GM21360 (cell line): ENCODE results near the gene MELK.

Experiments
- ATAC-seq: cut with Tn5 transposase; IDR thresholded peaks from one replicate; pipeline ENCODE4 v1.9.1; 2021; ENCODE audit warnings: mild to moderate bottlenecking, moderate library complexity; ENCODE audit not compliant: unreplicated experiment

MELK gene

GRCh38 chr9:36665921-36666431 is 93.3 kb downstream of the MELK start:
- no peak for ATAC-seq

DNA sequence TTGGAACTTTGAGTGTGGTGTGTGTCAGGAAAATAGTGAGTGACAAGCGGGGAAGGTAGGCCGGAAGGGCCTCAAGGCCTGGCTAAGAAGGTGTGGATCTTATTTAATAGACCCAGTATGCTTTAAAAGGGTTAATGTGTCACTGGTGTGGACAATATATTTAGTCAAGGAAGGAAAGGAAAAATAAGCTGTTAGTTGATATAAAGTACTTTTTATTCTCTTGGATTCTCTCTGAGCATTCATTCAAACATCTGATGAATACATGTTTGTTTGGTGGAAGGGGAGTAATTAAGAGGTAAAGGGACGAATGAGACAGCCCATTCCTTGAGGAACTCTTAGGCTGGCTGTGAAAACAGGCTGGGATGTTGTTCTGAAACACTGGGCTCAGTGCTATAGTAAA is 98.9 kb downstream of the MELK start:
- no peak for ATAC-seq

DNA sequence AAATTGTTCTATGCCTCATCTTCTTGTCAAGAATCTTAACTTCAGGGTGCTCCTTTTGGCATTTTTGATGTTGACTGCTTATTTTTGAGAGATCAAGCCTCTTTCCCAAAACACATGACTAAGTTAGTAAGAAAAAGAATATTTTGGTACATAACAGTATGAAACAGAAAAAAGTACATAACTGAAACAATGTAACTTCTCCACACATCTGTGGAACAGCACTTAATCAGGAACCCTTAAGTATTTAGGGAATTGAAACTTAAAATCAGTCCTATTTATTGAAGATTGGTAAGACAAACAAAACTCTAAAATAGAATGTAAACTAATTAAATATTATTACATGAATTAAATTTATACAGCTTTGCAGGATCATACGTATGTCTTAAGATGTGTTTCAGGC is 103.4 kb downstream of the MELK start:
- no peak for ATAC-seq

GRCh38 chr9:36676778-36677485 is 104.2 kb downstream of the MELK start:
- no peak for ATAC-seq

- no peak for ATAC-seq
These were observed 104.9 kb downstream of the MELK start for GRCh38 chr9:36677611-36678010.

- no peak for ATAC-seq
These were observed 107.0 kb downstream of the MELK start for GRCh38 chr9:36679710-36680109.

DNA sequence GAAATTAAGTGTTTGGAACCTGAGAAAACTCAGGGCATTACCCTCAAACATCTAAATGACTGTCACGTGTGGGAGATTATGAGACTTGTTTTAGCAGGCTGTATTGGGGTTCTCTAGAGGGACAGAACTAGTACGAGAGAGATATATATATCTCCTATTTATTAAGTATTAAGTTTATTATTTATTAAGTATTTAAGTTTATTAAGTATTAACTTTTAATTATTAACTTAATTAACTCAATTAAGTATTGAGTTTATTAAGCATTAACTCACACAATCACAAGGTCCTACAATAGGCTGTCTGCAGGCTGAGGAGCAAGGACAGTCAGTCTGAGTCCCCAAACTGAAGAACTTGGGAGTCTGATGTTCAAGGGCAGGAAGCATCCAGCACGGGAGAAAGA is 113.8 kb downstream of the MELK start:
- no peak for ATAC-seq

DNA sequence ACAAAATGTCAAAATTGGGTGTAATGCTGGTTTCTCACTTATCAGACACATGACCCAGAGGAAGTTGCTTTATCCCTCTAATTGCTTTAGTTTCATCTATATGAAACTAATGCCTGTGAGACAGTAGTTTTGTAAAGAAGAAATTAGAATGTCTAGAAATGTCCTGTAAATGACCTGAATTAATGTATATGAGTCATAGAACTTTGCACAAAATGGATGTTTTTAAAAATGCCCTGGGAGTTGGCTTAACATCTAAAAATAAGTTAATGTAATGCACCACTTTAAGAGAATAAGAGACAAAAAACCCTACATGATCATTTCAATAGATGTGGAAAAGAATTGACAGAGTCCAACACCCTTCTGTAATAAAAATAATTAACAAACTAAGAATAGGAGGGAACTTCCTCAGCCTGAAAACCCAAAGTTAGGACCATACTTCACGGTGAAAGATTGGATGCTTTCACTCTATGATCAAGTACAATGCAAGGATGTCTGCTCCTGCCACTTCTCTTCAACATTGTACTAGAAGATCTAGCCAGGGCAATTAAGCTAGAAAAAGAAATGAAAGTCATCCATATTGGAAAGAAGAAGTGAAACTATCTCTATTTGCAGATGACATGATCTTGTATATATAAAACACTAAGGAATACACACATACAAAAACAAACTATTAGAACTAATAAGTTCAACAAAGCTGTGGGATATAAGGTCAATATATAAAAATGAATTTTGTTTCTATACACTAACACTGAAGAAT is 117.9 kb downstream of the MELK start:
- ATAC-seq, result no peak

- ATAC-seq, result no peak
These were observed 119.0 kb downstream of the MELK start for GRCh38 chr9:36691671-36692070.

DNA sequence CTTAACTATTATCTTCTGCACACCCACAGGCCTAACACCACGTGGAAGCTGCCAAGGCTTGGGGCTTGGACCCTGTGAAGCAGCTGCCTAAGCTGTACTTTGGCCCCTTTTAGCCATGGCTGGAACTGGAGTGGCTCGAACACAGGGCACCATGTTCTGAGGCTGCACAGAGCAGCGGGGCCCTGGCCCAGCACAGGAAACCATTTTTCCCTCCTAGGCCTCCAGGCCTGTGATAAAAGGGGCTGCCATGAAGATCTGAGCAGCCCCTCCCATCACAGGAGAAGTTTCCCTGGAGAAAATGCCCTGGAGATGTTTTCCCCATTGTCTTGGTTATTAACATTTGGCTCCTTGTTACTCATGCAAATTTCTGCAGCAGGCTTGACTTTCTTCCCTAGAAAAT is 126.3 kb downstream of the MELK start:
- ATAC-seq, result no peak

DNA sequence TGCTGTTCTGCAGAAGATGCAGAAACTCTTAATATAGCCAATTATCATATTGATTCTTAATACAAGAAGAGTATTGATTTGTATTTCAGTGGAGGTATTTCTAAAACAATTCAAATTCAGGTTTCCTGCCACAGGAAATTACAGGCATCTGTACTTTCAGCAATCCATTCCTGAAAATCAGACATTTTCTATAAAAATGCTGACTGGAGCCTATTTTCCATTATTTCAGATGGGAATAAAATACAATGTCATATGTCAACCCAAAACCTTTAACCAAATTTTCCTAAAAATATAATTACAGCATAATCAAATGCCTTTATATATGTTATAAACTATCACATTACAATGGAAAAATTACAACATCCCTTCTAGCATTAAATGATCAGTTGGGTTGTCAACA is 131.5 kb downstream of the MELK start:
- ATAC-seq, result no peak

GRCh38 chr9:36713515-36714490 is 141.1 kb downstream of the MELK start:
- ATAC-seq, result no peak

DNA sequence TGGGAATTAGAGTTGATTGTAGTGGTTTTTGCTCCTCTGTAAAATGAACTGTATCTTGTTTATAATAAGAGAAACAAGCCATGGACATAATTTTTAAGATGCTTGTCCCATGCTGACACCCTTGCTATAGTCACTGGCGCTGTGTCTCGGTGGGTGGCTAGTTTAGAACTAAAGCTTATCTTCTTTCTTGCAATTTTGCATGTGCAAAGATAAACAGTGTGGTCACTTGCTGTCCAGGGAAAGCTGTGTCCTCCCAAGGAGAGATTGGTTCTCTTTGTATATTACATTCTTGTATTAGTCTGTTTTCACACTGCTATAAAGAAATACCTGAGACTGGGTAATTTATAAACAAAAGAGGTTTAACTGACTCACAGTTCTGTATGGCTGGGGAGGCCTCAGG is 143.8 kb downstream of the MELK start:
- no peak for ATAC-seq

DNA sequence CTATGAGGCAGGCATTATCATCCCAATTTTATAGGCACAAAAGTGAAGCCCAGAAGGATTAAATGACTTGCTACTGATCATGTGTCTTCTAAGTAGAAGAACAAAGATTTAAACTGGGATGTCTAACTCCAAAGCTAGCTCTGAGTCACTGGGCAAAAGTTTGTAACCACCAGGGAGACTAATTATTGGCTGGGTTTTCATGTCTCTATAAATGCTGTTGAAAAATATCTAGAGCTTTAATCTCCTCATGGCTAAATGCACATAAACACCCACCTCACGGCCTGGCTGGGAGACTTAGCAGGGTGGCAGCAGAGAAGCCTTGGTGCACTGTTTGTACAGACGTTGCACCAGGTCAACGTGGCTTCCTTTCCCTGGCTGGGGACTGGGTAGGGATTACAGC is 144.6 kb downstream of the MELK start:
- no peak for ATAC-seq

DNA sequence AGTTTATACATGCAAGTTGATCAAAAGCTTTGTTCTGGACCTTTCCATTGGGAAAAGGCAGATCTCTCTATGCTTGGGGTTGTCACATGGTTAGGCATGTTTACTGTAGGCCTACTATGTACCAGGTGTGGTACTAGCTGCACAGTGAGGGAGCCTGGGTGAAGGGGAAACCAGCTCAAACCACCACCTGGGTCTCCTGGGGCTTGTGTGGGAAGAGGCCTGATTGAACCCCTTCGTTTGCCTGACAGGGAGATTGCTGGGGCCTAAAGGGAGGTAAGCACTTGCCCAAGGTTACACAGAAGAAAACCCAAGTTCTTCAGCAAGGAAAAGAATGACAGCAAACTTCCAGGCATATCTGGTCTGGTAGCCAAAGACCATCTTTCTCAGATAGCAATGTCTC is 145.9 kb downstream of the MELK start:
- ATAC-seq, result no peak

DNA sequence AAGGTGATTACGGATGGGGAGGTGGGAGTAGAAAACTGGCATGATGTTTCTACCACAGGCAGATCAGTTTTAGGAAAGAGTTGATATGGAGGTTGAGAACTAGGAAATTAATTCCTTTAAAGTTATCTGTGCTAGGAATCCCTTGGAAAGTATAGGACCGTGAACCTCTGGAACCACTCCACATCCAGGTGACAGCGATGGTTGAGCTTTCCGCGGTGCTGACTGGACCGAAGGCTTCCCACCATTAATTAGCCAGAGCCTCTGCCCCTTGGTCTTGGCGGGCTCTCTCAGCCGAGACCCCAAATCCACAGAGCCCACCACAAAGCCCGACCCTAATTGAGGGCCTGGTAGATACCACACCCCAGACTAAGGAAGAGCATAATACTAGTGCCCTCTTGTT is 147.3 kb downstream of the MELK start:
- ATAC-seq, result no peak

- no peak for ATAC-seq
These were observed 149.3 kb downstream of the MELK start for GRCh38 chr9:36721846-36722588.

DNA sequence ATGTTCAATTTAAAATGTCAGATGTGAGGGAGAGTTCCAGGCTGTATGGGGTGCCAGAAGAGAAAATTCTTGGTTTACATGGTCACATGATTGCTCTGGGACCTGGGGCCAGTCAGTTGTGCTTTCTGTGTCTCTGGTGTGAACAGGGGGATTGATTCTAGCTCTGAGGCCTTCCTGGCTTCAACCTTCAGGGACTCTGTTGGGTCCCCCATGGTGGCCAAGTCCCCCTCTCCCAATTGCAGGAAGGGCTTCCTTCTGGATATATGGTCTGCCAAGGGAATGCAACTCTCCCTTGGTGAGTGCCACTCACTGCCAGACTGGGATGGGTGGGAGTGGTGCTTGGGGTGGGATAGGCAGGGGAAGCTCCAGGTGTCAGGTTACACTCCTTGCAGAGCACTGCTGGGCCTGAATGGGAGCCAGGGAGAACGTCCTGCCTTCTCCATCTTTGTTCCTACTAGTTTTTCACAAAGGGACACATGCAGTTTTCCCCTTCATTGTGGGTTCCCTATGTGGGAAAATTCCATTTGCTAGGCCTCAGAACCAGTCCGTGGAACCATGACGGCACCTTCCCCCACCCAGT is 153.2 kb downstream of the MELK start:
- ATAC-seq, result no peak
